Ovary (tissue), 3 donors: Measurements from ENCODE around the gene SYN1.

ENCODE experiments used
- POLR2A ChIP-seq: fragments of 450-650 bp; IDR thresholded peaks from one replicate; pipeline ENCODE4 v1.6.1; 2017; ENCODE audit warnings: antibody characterized with exemption, mild to moderate bottlenecking, moderate library complexity
- TF ChIP-seq, protein P1 (sequence below), 3 donors: fragments of 450-650 bp in 2 of 3; fragments of 200-600 bp in 1 of 3; IDR thresholded peaks; one replicate each; pipeline versions ENCODE4 v1.5.1 to v1.8.0; 2016 to 2022; ENCODE audit warnings: antibody characterized with exemption in 3 of 3, mild to moderate bottlenecking in 1 of 3
- donor health status: DM: no; HTN: no; CAD: no.

DNA sequence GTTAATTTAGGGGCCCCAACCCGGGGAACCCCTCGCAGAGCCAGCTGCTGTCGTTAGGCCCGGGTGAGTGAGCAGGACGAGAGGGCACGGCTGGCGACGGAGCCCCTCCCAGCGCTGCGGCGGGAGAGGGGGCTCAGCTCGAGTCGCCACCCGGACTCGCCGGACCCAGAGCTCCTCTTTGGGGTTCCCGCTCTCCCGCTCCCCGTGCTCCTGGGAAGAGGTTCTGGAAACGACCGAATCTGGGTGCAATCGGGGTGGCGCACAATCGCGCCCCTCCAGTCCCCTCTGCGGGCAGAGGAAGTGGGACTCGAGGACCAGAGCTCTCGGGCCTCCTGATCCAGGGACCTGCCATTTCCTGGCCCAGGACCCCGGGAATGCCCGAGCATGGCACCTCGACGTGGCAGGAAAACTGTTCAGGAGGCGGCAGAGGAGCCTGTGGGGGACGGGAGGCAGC, 95.9 kb downstream of the SYN1 start:
- TF ChIP-seq, protein P1, sequence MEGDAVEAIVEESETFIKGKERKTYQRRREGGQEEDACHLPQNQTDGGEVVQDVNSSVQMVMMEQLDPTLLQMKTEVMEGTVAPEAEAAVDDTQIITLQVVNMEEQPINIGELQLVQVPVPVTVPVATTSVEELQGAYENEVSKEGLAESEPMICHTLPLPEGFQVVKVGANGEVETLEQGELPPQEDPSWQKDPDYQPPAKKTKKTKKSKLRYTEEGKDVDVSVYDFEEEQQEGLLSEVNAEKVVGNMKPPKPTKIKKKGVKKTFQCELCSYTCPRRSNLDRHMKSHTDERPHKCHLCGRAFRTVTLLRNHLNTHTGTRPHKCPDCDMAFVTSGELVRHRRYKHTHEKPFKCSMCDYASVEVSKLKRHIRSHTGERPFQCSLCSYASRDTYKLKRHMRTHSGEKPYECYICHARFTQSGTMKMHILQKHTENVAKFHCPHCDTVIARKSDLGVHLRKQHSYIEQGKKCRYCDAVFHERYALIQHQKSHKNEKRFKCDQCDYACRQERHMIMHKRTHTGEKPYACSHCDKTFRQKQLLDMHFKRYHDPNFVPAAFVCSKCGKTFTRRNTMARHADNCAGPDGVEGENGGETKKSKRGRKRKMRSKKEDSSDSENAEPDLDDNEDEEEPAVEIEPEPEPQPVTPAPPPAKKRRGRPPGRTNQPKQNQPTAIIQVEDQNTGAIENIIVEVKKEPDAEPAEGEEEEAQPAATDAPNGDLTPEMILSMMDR (IDR thresholded peaks at IDR 0.05), result no peak
- TF ChIP-seq POLR2A, result no peak
